RPMI7951 (cell line): ENCODE measurements around the gene KTI12. TPM values are rescaled to one million over a fixed set of nuclear protein-coding genes. Genes with fewer than 3 reads are reported as not detected.

Experiments
- DNase-seq: peaks from one replicate; pipeline ENCODE4 v3.0.0-alpha.2; 2012; ENCODE audit warnings: low read depth
- total RNA-seq: library from RNA; depleted of rRNA; stranded (reverse); fragments of >200 nt; shearing (Covaris generic); gene quantifications from 2 replicates; pipeline ENCODE4 v1.2.3, GENCODE V29; 2014; rRNA removed

KTI12 gene
- total RNA-seq, 1 experiment from 2014 or later = 12.4 TPM

DNA sequence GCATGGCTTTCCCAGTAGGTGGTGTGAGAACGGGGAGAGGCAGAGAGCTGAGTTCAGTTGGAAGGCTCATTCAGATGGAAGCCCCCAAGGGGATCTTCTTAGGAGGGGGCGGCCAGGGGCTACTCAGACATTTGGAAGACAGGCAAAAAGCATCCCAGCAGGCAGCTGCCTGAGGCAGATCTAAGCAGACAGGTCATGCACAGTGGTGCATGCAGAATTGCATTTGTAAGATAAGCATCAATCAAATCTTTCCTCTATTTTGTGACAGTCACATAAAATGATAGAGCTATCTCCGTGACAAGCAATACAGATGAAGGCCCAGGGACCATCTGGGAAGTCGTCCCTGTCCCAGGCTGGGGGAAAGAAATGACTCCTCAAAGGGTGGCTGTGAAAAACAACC is 46.9 kb downstream of the KTI12 start:
- no peak for DNase-seq

DNA sequence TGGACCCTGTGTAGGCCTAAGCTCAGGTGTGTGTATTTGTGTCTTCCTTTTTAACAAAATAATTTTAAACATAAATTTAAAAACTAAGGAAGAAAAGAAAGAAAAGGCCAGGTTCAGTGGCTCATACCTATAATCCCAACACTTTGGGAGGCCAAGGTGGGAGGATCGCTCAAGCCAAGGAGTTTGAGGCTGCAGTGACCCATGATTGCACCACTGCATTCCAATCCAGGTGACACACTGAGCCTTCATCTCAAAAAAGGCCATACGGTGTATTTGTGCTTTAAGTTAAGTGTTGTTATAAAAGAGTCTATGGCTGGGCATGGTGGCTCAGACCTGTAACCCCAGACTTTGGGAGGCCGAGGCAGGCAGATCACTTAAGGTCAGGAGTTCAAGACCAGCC is 51.4 kb downstream of the KTI12 start:
- no peak for DNase-seq

Other genes with a start within 250 kb of the KTI12 start
- gene NRDC, start 155.1 kb downstream of the KTI12 start, total RNA-seq = 62.5 and 71.9 TPM in 2 replicates
- 5.5 and 5.6 TPM in 2 replicates for gene RAB3B, start 43.1 kb downstream of the KTI12 start, total RNA-seq
- 59.7 and 66.2 TPM in 2 replicates for gene TXNDC12, start 21.4 kb upstream of the KTI12 start, total RNA-seq
- 86.6 and 92.8 TPM in 2 replicates for gene BTF3L4, start 22.5 kb upstream of the KTI12 start, total RNA-seq
- gene ZFYVE9, start 108.3 kb upstream of the KTI12 start, total RNA-seq = 13.6 and 13.8 TPM in 2 replicates